HepG2 (cell line): ENCODE data around the gene SERPINF2. TPM values are rescaled to one million over a fixed set of nuclear protein-coding genes. Genes with fewer than 3 reads are reported as not detected.

ENCODE experiments used
- BCL6 ChIP-seq: IDR thresholded peaks from 2 replicates; pipeline ENCODE4 v1.6.1; 2016; ENCODE audit warnings: missing genetic modification reagents, missing compliant biosample characterization
- DNMT1 ChIP-seq: sonication (generic); formaldehyde crosslinking; IDR thresholded peaks from 2 replicates; pipeline ENCODE4 v1.5.1; 2020; ENCODE audit warnings: mild to moderate bottlenecking, missing genetic modification reagents
- DZIP1 ChIP-seq: sonication (generic); formaldehyde crosslinking; IDR thresholded peaks from 2 replicates; pipeline ENCODE4 v1.5.0; 2020; ENCODE audit warnings: mild to moderate bottlenecking, missing genetic modification reagents
- FOXK2 ChIP-seq: fragments of 450-650 bp; IDR thresholded peaks from 2 replicates; pipeline ENCODE4 v1.6.1; 2016
- HHEX ChIP-seq: IDR thresholded peaks from 2 replicates; pipeline ENCODE4 v1.6.1; 2016; ENCODE audit warnings: control low read depth
- JUN ChIP-seq: sonication (generic); formaldehyde crosslinking; IDR thresholded peaks from 2 replicates; pipeline ENCODE4 v1.4.0; 2020; ENCODE audit warnings: mild to moderate bottlenecking, missing genetic modification reagents
- KLF11 ChIP-seq: IDR thresholded peaks from 2 replicates; pipeline ENCODE4 v1.6.1; 2016; ENCODE audit warnings: missing compliant biosample characterization
- NFE2L2 ChIP-seq: fragments of 150-350 bp; IDR thresholded peaks from 2 replicates; pipeline ENCODE4 v1.6.1; 2014; ENCODE audit warnings: low read length
- PAF1 ChIP-seq: IDR thresholded peaks from 2 replicates; pipeline ENCODE4 v1.6.1; 2016; ENCODE audit warnings: missing genetic modification reagents, missing compliant biosample characterization
- PCBP1 ChIP-seq: fragments of 200-400 bp; formaldehyde crosslinking; IDR thresholded peaks from 2 replicates; pipeline ENCODE4 v1.6.1; 2017; ENCODE audit warnings: mild to moderate bottlenecking, low read depth, low read length, borderline replicate concordance
- SNAI1 ChIP-seq: sonication (generic); formaldehyde crosslinking; IDR thresholded peaks from 2 replicates; pipeline ENCODE4 v1.5.0; 2020; ENCODE audit warnings: mild to moderate bottlenecking, missing genetic modification reagents, borderline replicate concordance
- STAT6 ChIP-seq: sonication (generic); formaldehyde crosslinking; IDR thresholded peaks from 2 replicates; pipeline ENCODE4 v1.4.0; 2020; ENCODE audit warnings: missing genetic modification reagents, mild to moderate bottlenecking, borderline replicate concordance
- ZBTB33 ChIP-seq: sonication (generic); formaldehyde crosslinking; IDR thresholded peaks from 2 replicates; pipeline ENCODE4 v1.4.0; 2020; ENCODE audit warnings: missing genetic modification reagents
- ZNF143 ChIP-seq: sonication (generic); formaldehyde crosslinking; IDR thresholded peaks from 2 replicates; pipeline ENCODE4 v1.4.0; 2020; ENCODE audit warnings: missing genetic modification reagents
- ZNF335 ChIP-seq: sonication (generic); formaldehyde crosslinking; IDR thresholded peaks from 2 replicates; pipeline ENCODE4 v1.4.0; 2020; ENCODE audit warnings: missing genetic modification reagents
- ZNF547 ChIP-seq: sonication (generic); formaldehyde crosslinking; IDR thresholded peaks from 2 replicates; pipeline ENCODE4 v1.5.1; 2020; ENCODE audit warnings: mild to moderate bottlenecking, missing genetic modification reagents
- ZNF841 ChIP-seq: sonication (generic); formaldehyde crosslinking; IDR thresholded peaks from 2 replicates; pipeline ENCODE4 v1.8.1; 2023; ENCODE audit warnings: missing genetic modification reagents, borderline replicate concordance
- ZSCAN20 ChIP-seq: sonication (generic); formaldehyde crosslinking; IDR thresholded peaks from 2 replicates; pipeline ENCODE4 v1.4.0; 2020; ENCODE audit warnings: missing genetic modification reagents, mild to moderate bottlenecking, borderline replicate concordance
- polyA plus RNA-seq, 8 experiments: library from polyadenylated mRNA; depleted of rRNA in 3 of 8; stranded (reverse) in 7 of 8; unstranded in 1 of 8; fragments of >200 nt; fragmentation: Illumina TruSeq in 4 of 8; extraction: Trizol in 4 of 8; gene quantifications; 2 replicates each; pipeline versions ENCODE4 v1.2.1 to v1.2.3, GENCODE V29; 2011 to 2016; ENCODE audit warnings: low read depth in 4 of 8, missing spikeins in 1 of 8, mixed read lengths in 1 of 8; ENCODE audit not compliant: insufficient read depth in 1 of 8
- total RNA-seq, 5 experiments: library from RNA; depleted of rRNA; stranded (reverse); fragments of >200 nt; fragmentation: Illumina TruSeq; extraction: Trizol; gene quantifications; 2 replicates each; pipeline ENCODE4 v1.2.3, GENCODE V29; 2016; ENCODE audit warnings: low read depth in 1 of 5
- TF ChIP-seq, protein P1 (sequence below): sonication (generic); formaldehyde crosslinking; IDR thresholded peaks from 2 replicates; pipeline ENCODE4 v1.4.0; 2020; ENCODE audit warnings: missing genetic modification reagents
- TF ChIP-seq, protein P2 (sequence below): sonication (generic); formaldehyde crosslinking; IDR thresholded peaks from 2 replicates; pipeline ENCODE4 v1.5.0; 2020; ENCODE audit warnings: missing genetic modification reagents

SERPINF2 gene
- total and polyA plus RNA-seq, 2 of the 13 experiments (the other 11 are each of a cell fraction or from before 2014, with no cell fraction given), result 309 to 548 TPM

DNA sequence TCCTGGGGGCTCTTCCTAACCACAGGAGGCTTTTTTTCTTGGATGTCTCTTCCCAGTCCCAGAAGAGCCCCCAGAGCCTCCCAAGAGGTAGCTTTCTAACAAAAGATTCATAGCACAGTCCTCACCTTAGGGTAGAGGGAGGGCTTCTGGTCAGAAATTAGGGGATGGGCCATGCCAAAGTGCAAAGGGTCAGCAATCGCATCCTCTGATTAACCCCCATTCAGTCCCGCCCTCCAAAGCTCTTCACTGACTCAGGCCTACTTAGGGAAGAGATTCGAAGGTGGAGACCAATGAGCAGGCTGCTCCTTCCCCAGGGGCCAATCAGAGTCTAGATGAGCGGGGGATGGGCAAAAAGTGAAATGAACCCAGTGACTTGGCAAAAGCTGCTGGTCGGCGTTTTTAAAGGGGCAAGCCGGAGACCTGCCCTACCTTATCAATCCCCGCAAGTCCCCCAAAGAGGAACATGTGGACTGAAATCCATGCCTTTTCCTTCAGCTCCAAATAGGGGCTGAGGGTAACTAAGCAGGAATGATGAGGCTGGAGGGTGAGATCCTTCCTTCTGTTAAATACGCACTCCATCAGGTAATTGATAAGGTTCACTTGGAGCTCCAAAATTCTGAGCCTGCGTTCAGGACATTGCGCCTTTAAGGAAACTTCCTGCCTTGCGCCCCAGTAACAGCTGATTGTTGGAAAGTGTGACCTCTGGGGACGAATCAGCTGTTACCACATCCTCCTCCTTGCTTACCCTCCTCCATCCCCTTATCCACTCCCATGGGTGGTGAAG is 25.6 kb upstream of the SERPINF2 start (continued):
- TF ChIP-seq, protein P1, sequence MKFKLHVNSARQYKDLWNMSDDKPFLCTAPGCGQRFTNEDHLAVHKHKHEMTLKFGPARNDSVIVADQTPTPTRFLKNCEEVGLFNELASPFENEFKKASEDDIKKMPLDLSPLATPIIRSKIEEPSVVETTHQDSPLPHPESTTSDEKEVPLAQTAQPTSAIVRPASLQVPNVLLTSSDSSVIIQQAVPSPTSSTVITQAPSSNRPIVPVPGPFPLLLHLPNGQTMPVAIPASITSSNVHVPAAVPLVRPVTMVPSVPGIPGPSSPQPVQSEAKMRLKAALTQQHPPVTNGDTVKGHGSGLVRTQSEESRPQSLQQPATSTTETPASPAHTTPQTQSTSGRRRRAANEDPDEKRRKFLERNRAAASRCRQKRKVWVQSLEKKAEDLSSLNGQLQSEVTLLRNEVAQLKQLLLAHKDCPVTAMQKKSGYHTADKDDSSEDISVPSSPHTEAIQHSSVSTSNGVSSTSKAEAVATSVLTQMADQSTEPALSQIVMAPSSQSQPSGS (CRISPR knock-in tag), result peak; percentile 56; the same call in 1 of the 2 replicates
- no peak for TF ChIP-seq ZNF547
- TF ChIP-seq SNAI1 (CRISPR knock-in tag), result 0 out of 2 replicates have a peak, but pooled peaks have one; percentile 36
- TF ChIP-seq ZNF841 (CRISPR knock-in tag), result no peak
- 0 out of 2 replicates have a peak, but pooled peaks have one; percentile 37 for TF ChIP-seq JUN (CRISPR knock-in tag)
- TF ChIP-seq DNMT1, result no peak
- TF ChIP-seq HHEX (CRISPR knock-in tag), result no peak
- TF ChIP-seq DZIP1 (CRISPR knock-in tag), result no peak
- TF ChIP-seq FOXK2, result 0 out of 2 replicates have a peak, but pooled peaks have one; percentile 13
- no peak for TF ChIP-seq PAF1
- no peak for TF ChIP-seq ZBTB33 (CRISPR knock-in tag)
- no peak for TF ChIP-seq ZNF143 (CRISPR knock-in tag)
- TF ChIP-seq KLF11, result no peak
- TF ChIP-seq BCL6, result peak; percentile 25; the same call in 1 of the 2 replicates
- no peak for TF ChIP-seq ZSCAN20 (CRISPR knock-in tag)
- TF ChIP-seq, protein P2, sequence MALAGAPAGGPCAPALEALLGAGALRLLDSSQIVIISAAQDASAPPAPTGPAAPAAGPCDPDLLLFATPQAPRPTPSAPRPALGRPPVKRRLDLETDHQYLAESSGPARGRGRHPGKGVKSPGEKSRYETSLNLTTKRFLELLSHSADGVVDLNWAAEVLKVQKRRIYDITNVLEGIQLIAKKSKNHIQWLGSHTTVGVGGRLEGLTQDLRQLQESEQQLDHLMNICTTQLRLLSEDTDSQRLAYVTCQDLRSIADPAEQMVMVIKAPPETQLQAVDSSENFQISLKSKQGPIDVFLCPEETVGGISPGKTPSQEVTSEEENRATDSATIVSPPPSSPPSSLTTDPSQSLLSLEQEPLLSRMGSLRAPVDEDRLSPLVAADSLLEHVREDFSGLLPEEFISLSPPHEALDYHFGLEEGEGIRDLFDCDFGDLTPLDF, result no peak
- no peak for TF ChIP-seq PCBP1
- TF ChIP-seq STAT6, result no peak
- no peak for TF ChIP-seq ZNF335 (CRISPR knock-in tag)
- TF ChIP-seq NFE2L2, result peak; percentile 97
